Anterior cingulate cortex (tissue), 58 donors: Measurements from ENCODE around the gene SHLD1.
A peak's percentile ranks its signal among the peaks of the same experiment; 100 is the strongest.
"Not testable (repeated sequence)": the region's sequence is repeated elsewhere in the genome, so short reads cannot be mapped to it uniquely, and the experiment has no call there.

Experiments
- DNase-seq, 58 donors: peaks; one replicate each; lab custom pipeline; 2025; lab: John Stamatoyannopoulos, UW

SHLD1 gene

DNA sequence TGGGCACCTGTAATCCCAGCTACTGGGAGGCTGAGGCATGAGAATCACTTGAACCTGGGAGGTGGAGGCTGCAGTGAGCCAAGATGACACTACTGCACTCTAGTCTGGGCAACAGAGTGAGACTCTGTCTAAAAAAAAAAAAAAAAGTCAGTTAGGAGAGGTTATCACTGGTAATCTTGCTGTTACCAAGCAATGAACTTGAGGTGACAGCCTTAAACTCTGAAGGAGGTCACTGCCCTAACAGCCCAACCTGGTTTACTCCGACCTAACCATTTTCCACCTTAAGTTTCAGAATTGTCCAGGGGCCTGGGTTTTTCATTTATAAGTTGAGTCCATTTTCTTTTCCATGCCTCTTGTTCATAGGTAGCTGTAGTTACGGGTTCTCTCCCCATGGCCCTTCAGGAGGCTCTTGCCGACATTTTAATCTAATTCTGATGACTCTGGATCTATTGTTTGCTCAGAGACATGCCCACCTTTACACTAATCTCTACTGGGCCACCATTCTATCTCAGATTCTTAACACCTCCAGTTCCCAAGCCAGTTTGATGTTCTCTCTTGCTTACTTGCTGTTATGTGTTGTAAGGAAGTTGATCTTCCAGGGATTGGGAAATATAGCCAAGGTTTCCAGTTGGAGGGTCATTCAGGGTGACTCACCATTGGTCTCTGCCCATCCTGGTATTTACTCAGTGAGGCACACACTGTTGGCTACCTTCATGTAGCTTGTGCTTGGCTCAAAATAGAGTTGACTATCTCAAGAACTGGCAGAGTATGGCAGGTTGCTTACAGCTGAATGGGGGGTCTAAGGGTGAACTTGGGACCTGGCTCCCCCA lies 29.1 kb downstream of the SHLD1 start:
- no peak for DNase-seq

GRCh38 chr20:5780846-5781217 lies 30.6 kb downstream of the SHLD1 start:
- no peak for DNase-seq

GRCh38 chr20:5781367-5781766 lies 31.2 kb downstream of the SHLD1 start:
- not testable (repeated sequence) for DNase-seq

- no peak for DNase-seq
Observed at GRCh38 chr20:5781798-5782750, 31.9 kb downstream of the SHLD1 start.

- DNase-seq = no peak
Observed at GRCh38 chr20:5784735-5785134, 34.5 kb downstream of the SHLD1 start.

GRCh38 chr20:5785146-5785545 lies 34.9 kb downstream of the SHLD1 start:
- no peak for DNase-seq

GRCh38 chr20:5786930-5787795 lies 37.0 kb downstream of the SHLD1 start:
- DNase-seq = no peak

DNA sequence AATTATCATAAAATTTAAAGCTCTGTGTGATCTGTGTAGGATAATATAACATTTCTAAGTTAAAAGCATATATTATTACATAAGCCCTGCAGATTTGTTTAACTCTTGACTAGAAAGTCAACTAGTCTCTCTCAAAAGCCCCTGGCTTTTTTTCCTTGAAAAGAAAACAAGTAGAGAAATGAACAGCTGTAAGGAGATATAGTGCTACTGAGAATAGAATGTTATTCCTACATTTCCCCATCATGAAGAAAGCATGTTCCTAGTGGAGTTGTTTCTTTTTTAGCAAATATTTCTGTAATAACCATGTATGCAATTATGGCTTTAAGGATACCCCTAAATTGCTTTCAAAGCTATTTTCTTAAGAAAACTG lies 37.6 kb downstream of the SHLD1 start:
- no peak for DNase-seq

GRCh38 chr20:5788385-5788895 lies 38.2 kb downstream of the SHLD1 start:
- peak in 51 of 58 donors; percentile 3 to 87 (median 39) for DNase-seq

DNA sequence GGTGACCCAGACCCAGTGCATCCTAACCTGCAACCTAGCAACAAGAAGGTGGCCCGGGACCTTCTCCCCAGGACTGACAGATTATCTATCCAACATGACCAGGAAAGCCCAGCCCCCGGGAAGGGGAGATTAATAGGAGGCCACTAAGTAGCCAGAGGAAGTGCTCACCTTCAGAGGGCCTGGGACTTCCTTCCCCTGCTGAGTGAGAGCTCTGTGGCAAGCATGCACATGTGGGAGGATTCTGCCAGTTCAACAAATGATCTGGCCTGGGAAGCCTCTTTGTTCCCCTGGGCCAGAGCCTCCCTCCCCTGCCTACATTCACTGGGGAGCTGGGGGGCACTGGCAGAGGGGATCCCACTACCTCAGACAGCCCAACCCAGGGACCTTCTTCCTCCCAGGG lies 39.6 kb downstream of the SHLD1 start:
- no peak for DNase-seq

DNA sequence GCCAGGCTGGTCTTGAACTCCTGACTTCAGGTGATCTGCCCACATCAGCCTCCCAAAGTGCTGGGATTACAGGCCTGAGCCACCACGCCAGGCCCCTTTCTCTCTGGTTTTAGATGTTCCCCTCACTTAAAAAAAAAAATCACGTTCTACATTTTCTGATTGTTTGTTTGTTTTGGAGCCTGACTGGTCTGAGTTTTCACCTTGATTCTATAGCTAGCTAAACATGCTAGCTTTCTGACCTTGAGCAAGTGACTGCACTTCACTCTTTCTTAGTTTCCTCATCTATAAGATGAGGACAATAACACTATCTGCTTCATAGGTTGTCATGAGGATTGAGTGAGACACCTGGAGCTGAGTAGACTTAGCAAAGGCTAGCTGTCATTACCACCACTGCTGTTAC lies 43.7 kb downstream of the SHLD1 start:
- DNase-seq = no peak

GRCh38 chr20:5796331-5797040 lies 46.3 kb downstream of the SHLD1 start:
- no peak for DNase-seq

- no peak for DNase-seq
Observed at GRCh38 chr20:5797165-5797564, 47.0 kb downstream of the SHLD1 start.

GRCh38 chr20:5797843-5798462 lies 47.8 kb downstream of the SHLD1 start:
- DNase-seq = no peak

DNA sequence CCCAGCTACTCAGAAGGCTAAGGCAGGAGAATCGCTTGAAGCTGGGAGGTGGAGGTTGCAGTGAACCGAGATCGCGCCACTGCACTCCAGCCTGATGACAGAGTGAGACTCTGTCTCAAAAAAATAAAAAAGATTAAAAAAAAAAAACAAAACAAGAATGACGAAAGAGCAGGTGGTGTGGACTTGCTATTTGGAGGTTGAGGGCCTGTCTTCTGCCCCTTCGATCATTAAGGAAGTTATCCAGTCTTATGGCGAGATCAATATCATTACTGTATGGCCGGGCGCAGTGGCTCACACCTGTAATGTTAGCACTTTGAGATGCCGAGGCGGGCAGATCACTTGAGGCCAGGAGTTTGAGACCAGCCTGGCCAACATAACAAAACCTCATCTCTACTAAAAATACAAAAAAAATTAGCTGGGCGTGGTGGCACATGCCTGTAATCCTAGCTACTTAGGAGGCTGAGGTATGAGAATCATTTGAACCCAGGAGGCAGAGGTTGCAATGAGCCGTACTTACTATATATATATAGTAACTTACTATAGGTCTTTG lies 53.6 kb downstream of the SHLD1 start:
- not testable (repeated sequence) for DNase-seq

- DNase-seq = no peak
Observed at GRCh38 chr20:5806457-5807263, 56.5 kb downstream of the SHLD1 start.

- no peak for DNase-seq
Observed at GRCh38 chr20:5807431-5807830, 57.2 kb downstream of the SHLD1 start.

GRCh38 chr20:5808901-5809300 lies 58.7 kb downstream of the SHLD1 start:
- DNase-seq = no peak
